GM12874 (cell line): ENCODE measurements around the gene C4BPA.

Source experiments
- TF ChIP-seq, protein P1 (sequence below): IDR thresholded peaks from 2 replicates; pipeline ENCODE4 v1.5.1; 2011; ENCODE audit warnings: low read depth, mild to moderate bottlenecking, control low read depth, low read length, moderate library complexity; ENCODE audit not compliant: insufficient read depth

The C4BPA gene

GRCh38 chr1:207085887-207086286, 18.1 kb upstream of the C4BPA start:
- TF ChIP-seq, protein P1, sequence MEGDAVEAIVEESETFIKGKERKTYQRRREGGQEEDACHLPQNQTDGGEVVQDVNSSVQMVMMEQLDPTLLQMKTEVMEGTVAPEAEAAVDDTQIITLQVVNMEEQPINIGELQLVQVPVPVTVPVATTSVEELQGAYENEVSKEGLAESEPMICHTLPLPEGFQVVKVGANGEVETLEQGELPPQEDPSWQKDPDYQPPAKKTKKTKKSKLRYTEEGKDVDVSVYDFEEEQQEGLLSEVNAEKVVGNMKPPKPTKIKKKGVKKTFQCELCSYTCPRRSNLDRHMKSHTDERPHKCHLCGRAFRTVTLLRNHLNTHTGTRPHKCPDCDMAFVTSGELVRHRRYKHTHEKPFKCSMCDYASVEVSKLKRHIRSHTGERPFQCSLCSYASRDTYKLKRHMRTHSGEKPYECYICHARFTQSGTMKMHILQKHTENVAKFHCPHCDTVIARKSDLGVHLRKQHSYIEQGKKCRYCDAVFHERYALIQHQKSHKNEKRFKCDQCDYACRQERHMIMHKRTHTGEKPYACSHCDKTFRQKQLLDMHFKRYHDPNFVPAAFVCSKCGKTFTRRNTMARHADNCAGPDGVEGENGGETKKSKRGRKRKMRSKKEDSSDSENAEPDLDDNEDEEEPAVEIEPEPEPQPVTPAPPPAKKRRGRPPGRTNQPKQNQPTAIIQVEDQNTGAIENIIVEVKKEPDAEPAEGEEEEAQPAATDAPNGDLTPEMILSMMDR, result no peak

DNA sequence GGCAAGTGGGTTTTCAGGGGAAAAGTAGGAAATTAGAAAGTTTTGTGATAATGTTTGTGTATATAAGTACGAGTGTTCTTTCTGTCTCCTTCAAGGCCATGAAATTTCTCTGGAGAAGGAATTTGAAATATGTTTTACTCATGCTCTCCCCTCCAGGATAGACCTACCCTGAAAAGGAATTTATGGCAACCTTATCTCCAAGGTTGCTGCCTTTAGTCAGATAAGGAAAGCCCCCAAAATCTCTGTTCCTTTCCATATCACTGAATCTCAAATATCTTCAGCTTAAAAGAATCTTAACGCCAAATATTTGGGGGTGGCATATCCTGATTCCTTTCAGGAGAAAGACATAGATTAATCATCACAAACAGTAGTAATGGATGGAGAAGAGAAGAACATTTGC, 15.9 kb upstream of the C4BPA start:
- TF ChIP-seq, protein P1, result no peak

GRCh38 chr1:207088701-207089626, 15.1 kb upstream of the C4BPA start, which contains the start of gene C4BPB:
C4BPB (plus strand) TSS chr1:207088860; CDS start chr1:207089532, 672 bp downstream.
- TF ChIP-seq, protein P1, result no peak

GRCh38 chr1:207089627-207090355, 14.2 kb upstream of the C4BPA start:
- TF ChIP-seq, protein P1, result no peak

GRCh38 chr1:207091200-207091908, 12.7 kb upstream of the C4BPA start:
- TF ChIP-seq, protein P1, result no peak

GRCh38 chr1:207093944-207094343, 10.1 kb upstream of the C4BPA start:
- TF ChIP-seq, protein P1, result no peak

GRCh38 chr1:207097871-207098324, 6.1 kb upstream of the C4BPA start:
- TF ChIP-seq, protein P1, result no peak
